Muscle layer of duodenum (tissue), 2 donors: Measurements from ENCODE around the gene ADAMTS19.

Source experiments
- H3K27ac ChIP-seq: one replicate; pipeline ENCODE4 v1.7.0; 2013; ENCODE audit warnings: mild to moderate bottlenecking, low read length
- H3K27me3 ChIP-seq: one replicate; pipeline ENCODE4 v1.7.0; 2013; ENCODE audit warnings: low read depth, mild to moderate bottlenecking, control low read depth, low read length
- H3K36me3 ChIP-seq, 2 donors: one replicate each; pipeline ENCODE4 v1.7.0; 2013; ENCODE audit warnings: low read length in 2 of 2, control low read depth in 1 of 2, mild to moderate bottlenecking in 1 of 2; ENCODE audit not compliant: insufficient read depth in 2 of 2, control insufficient read depth in 1 of 2
- H3K4me1 ChIP-seq, 2 donors: one replicate each; pipeline ENCODE4 v1.7.0; 2013; ENCODE audit warnings: low read length in 2 of 2, mild to moderate bottlenecking in 2 of 2, control low read depth in 1 of 2, moderate library complexity in 1 of 2; ENCODE audit not compliant: insufficient read depth in 2 of 2, control insufficient read depth in 1 of 2
- H3K4me3 ChIP-seq, 2 donors: one replicate each; pipeline ENCODE4 v1.7.0; 2013; ENCODE audit warnings: low read length in 2 of 2, low read depth in 1 of 2, mild to moderate bottlenecking in 1 of 2
- H3K9me3 ChIP-seq, 2 donors: one replicate each; pipeline ENCODE4 v1.7.0; 2013; ENCODE audit warnings: low read length in 2 of 2, control low read depth in 1 of 2, mild to moderate bottlenecking in 1 of 2; ENCODE audit not compliant: control insufficient read depth in 1 of 2
- donor health status: healthy.

ADAMTS19 gene

GRCh38 chr5:129477532-129477931 lies 17.4 kb downstream of the ADAMTS19 start:
- H3K27ac ChIP-seq = no peak overlapping the region
- H3K36me3 ChIP-seq = no peaks in the 10 kb centered on the region
- H3K4me3 ChIP-seq = no peak overlapping the region
- no peaks in the 10 kb centered on the region for H3K4me1 ChIP-seq
- no peaks in the 10 kb centered on the region for H3K9me3 ChIP-seq
- no peaks in the 10 kb centered on the region for H3K27me3 ChIP-seq

DNA sequence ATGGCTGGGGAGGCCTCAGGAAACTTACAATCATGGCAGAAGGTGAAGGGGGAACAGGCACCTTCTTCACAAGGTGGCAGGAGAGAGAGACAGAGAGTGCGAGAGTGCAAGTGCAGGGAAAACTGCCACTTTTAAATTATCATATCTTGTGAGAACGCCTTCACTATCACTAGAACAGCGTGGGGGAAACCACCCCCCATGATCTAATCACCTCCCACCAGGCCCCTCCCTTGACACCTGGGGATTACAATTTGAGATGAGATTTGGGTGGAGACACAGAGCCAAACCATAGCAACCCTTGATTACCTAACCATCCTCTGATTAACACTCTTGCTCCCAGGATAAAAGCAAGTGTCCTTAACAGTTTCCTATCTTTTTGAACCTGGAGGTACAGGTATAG lies 21.1 kb downstream of the ADAMTS19 start:
- Histone ChIP-seq H3K9me3 (no peaks in the 10 kb centered on the region), H3K27ac (no peak overlapping the region), H3K4me1 (no peaks in the 10 kb centered on the region), H3K27me3 (no peaks in the 10 kb centered on the region), H3K4me3 (no peak overlapping the region), H3K36me3 (no peaks in the 10 kb centered on the region)

DNA sequence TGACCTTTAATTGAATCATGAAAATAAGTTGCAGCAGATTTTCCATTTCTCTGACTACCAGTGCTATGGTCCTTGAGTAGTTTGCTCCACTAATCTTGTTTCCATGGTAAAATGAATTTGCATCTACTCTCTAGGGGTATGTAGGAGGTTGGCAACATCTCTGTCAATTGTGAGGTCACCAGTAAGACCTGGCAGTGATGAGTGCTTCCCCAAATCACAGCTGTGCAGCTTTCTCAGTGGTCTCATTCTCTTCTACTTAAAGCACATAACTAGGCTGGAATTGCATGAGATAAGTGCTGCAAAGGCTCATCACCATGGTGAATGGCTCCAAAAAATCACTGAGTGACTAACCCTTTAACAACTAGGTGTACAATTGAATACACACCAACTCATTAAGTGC lies 36.3 kb downstream of the ADAMTS19 start:
- no peak overlapping the region for H3K27ac ChIP-seq

DNA sequence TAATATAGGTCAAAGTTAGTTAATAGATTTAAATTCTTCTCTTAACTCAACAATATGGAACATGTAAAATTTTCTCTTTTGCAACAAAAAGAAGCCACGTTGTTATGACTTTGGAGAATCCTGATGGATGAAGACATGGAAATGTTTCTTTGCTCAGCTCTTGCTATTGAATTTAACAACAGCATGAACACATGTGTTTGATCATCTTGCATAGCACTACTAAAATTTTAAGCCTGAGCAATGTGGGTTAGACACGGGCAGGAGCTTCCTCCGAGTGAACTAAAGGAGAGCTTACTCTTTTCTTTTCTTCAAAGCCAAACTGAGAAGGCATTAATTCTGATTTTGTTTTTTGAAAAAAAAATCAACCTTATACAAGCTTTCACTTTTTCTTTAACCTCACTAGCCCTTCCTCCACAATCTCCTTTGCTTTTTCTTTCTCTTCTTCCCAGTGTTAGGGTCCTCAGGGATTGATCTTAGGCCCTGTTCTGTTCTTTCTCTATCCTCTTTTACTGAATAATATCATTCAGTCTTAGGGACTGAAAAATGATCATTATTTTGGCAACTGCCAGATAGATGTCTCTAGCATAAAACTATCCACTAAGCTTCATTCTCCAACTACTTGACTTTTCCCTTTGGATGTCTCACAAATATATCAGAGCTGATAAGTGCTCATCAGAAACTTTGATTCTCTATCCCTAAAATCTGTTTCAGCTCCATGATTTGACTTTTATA lies 36.9 kb downstream of the ADAMTS19 start:
- Histone ChIP-seq H3K4me1 (no peaks in the 10 kb centered on the region), H3K27ac (no peak overlapping the region), H3K36me3 (no peaks in the 10 kb centered on the region), H3K9me3 (no peaks in the 10 kb centered on the region), H3K4me3 (no peak overlapping the region), H3K27me3 (no peaks in the 10 kb centered on the region)

More for the DNA sequence above, 36.3 kb downstream of the ADAMTS19 start:
- H3K4me1 ChIP-seq = no peaks in the 10 kb centered on the region
- H3K36me3 ChIP-seq = no peaks in the 10 kb centered on the region
- H3K9me3 ChIP-seq = no peaks in the 10 kb centered on the region
- no peak overlapping the region for H3K4me3 ChIP-seq
- no peaks in the 10 kb centered on the region for H3K27me3 ChIP-seq

DNA sequence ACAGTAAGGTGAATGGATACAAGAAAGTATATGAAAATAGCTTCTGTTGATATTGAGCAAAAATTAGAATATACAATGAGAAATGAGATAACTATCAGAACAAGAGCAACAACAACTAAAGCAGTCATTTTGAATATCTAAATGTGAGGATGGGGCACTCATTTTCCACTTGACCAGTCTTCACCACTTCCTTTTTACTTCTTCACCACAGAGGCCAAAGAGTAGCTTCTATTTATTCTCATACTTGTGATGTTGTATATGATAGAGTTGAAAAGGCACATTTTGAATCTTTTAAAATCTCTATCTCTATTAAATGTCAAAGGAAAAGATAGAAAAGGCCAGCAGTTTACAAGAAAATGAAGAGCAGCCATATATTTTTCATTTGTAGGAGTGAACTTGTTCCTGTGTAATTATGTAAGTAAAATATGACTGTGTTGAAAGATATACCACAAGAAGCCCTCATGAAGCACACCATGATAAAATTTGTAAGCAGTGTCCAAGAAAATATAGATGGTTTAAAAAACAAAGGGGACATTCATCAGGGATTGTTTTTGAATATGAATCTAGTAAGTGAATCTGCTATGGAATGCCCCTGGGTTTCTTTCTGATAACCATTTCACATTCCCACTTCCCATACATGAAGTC lies 39.2 kb downstream of the ADAMTS19 start:
- Histone ChIP-seq H3K27ac (no peak overlapping the region), H3K27me3 (no peaks in the 10 kb centered on the region), H3K4me3 (no peak overlapping the region), H3K9me3 (no peaks in the 10 kb centered on the region), H3K36me3 (no peaks in the 10 kb centered on the region), H3K4me1 (no peaks in the 10 kb centered on the region)

DNA sequence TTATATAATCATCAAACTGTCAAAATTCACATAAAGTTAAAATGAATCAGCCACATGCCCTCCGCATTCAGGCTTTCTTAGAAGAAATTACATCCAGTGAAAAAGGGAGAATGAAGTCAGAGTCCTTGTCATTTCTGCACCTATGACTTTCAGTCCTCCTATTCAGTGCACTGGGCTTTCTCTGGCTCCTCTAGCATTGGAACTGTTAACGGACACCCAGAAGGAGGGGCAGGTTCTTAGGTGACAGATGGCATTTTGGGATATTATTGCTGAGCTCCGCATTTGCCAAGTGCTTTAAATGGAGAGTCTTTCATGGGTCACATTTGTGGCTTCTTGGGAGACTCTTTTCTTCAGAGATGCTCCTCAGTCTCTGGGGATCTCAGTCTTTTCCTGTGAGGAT lies 40.0 kb downstream of the ADAMTS19 start:
- no peak overlapping the region for H3K27ac ChIP-seq
- H3K4me1 ChIP-seq = no peaks in the 10 kb centered on the region
- no peaks in the 10 kb centered on the region for H3K27me3 ChIP-seq
- H3K9me3 ChIP-seq = no peaks in the 10 kb centered on the region
- no peaks in the 10 kb centered on the region for H3K36me3 ChIP-seq
- no peak overlapping the region for H3K4me3 ChIP-seq

DNA sequence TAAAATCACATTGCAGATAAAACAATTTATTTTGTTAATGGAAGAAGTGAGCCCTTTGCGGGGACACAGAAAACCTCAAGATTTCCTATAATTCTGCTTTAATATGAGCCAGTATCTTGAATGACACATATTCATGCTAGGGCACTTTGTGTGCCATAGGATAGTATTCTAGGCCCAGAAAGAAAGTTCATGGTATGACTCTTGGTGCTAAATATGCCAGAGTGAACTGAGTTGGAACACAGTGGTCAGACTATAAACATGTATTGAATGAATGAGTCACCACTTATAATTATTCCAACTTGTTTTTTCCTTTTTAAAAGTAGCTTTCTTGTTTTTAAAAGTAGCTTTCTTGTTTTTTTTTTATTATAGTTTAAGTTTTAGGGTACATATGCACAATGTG lies 46.0 kb downstream of the ADAMTS19 start:
- Histone ChIP-seq H3K4me3 (no peak overlapping the region), H3K4me1 (no peaks in the 10 kb centered on the region), H3K27ac (no peak overlapping the region), H3K36me3 (no peaks in the 10 kb centered on the region), H3K9me3 (no peaks in the 10 kb centered on the region), H3K27me3 (no peaks in the 10 kb centered on the region)

GRCh38 chr5:129506950-129507349 lies 46.9 kb downstream of the ADAMTS19 start:
- Histone ChIP-seq H3K9me3 (no peaks in the 10 kb centered on the region), H3K27me3 (no peaks in the 10 kb centered on the region), H3K4me3 (no peak overlapping the region), H3K4me1 (no peaks in the 10 kb centered on the region), H3K27ac (no peak overlapping the region), H3K36me3 (no peaks in the 10 kb centered on the region)

GRCh38 chr5:129507527-129507926 lies 47.4 kb downstream of the ADAMTS19 start:
- H3K4me1 ChIP-seq = no peaks in the 10 kb centered on the region
- no peak overlapping the region for H3K27ac ChIP-seq
- no peak overlapping the region for H3K4me3 ChIP-seq
- H3K27me3 ChIP-seq = no peaks in the 10 kb centered on the region
- H3K9me3 ChIP-seq = no peaks in the 10 kb centered on the region
- H3K36me3 ChIP-seq = no peaks in the 10 kb centered on the region

DNA sequence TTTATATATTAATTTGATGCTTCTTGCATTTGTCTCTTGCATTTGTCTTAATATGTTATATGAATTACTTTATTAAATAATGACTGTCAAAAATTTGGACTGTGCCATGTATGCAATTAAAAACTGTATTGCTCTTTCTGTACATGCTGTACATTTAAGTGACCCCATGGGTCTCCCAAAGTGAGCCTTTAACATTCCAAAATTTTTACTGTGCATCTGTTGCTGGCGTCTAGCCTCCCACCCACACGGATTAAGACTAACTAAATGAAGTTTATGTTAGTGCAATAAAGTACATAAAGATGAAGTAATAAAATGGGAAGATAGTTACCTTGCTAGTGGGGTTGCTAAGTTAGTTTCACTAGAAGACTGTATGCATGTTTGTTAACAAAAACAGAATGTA lies 48.5 kb downstream of the ADAMTS19 start:
- no peaks in the 10 kb centered on the region for H3K4me1 ChIP-seq
- H3K27me3 ChIP-seq = no peaks in the 10 kb centered on the region
- H3K9me3 ChIP-seq = no peaks in the 10 kb centered on the region
- no peak overlapping the region for H3K27ac ChIP-seq
- H3K4me3 ChIP-seq = no peak overlapping the region
- H3K36me3 ChIP-seq = no peaks in the 10 kb centered on the region

GRCh38 chr5:129509363-129509975 lies 49.4 kb downstream of the ADAMTS19 start:
- no peaks in the 10 kb centered on the region for H3K9me3 ChIP-seq
- no peak overlapping the region for H3K4me3 ChIP-seq
- H3K27ac ChIP-seq = no peak overlapping the region
- no peaks in the 10 kb centered on the region for H3K36me3 ChIP-seq
- no peaks in the 10 kb centered on the region for H3K27me3 ChIP-seq
- H3K4me1 ChIP-seq = no peaks in the 10 kb centered on the region
